D721Med (cell line): Measurements from ENCODE around the gene TDRD7.

ENCODE experiments used
- DNase-seq: peaks from one replicate; pipeline ENCODE4 v3.0.0; 2011; ENCODE audit warnings: low spot score; ENCODE audit not compliant: insufficient read length
- FAIRE-seq: peaks from 2 replicates; lab custom pipeline; 2011; peaks lifted over from hg19 to GRCh38; lab: Jason Lieb, UNC
- CTCF ChIP-seq: IDR thresholded peaks from 2 replicates; pipeline ENCODE4 v1.5.1; 2012; ENCODE audit warnings: mild to moderate bottlenecking, control low read depth; ENCODE audit not compliant: insufficient read depth; ENCODE audit errors: missing control alignments

TDRD7 gene

GRCh38 chr9:97536480-97536879, 124.6 kb downstream of the TDRD7 start:
- no peak for DNase-seq
- no peak for FAIRE-seq
- TF ChIP-seq CTCF, result no peak

GRCh38 chr9:97543561-97543960, 131.7 kb downstream of the TDRD7 start:
- FAIRE-seq (no peak), DNase-seq (no peak)
- no peak for TF ChIP-seq CTCF

GRCh38 chr9:97545486-97545885, 133.6 kb downstream of the TDRD7 start:
- FAIRE-seq, result no peak
- DNase-seq, result no peak
- TF ChIP-seq CTCF, result no peak
